Panc1 (cell line): ENCODE data around the gene SH3RF2.

Experiments used
- CTCF ChIP-seq: fragments of 450-650 bp; IDR thresholded peaks from 2 replicates; pipeline ENCODE4 v1.5.1; 2017; ENCODE audit warnings: mild to moderate bottlenecking
- POLR2AphosphoS5 ChIP-seq: IDR thresholded peaks from 2 replicates; pipeline ENCODE4 v1.6.1; 2012; ENCODE audit warnings: mild to moderate bottlenecking, low read depth, low read length, moderate library complexity
- REST ChIP-seq, 2 experiments: IDR thresholded peaks; 2 replicates each; pipeline ENCODE4 v1.6.1; 2011 to 2012; ENCODE audit warnings: low read depth in 2 of 2, control low read depth in 1 of 2, low read length in 1 of 2, mild to moderate bottlenecking in 1 of 2, moderate library complexity in 1 of 2; ENCODE audit not compliant: insufficient read depth in 1 of 2
- SIN3A ChIP-seq: IDR thresholded peaks from 2 replicates; pipeline ENCODE4 v1.6.1; 2012; ENCODE audit warnings: low read depth, mild to moderate bottlenecking, low read length, moderate library complexity, borderline replicate concordance; ENCODE audit not compliant: insufficient read depth

GRCh38 chr5:145967296-145967695 is 30.9 kb downstream of the SH3RF2 start:
- no peak for TF ChIP-seq CTCF
- no peak for TF ChIP-seq POLR2AphosphoS5
- TF ChIP-seq SIN3A = no peak
- TF ChIP-seq REST (IDR thresholded peaks at IDR 0.05; ENCODE audit: insufficient read depth in 1 of 2, low read depth in 2 of 2, low read length in 1 of 2) = no peak
